Measurements from ENCODE around the gene SSTR4.

Gene SSTR4

DNA sequence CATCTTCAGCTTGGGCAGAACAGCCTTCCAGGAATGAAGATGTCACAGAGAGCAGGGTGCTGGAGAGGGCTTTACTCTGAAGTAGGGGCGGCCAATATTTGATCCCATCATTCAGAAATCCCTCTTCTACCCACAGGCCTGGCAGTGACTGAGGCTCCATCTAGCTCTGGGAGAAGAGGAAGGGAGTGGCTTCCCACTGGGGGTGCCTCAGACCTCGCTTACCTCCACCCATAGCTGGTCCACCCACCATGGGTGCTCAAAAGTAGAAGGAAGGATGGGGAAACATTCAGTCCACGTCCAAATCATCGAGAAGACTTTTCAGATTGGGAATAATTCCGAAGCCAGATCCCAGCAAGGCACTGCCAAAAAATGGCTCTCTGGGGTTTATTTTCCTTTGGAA lies 26.1 kb downstream of the SSTR4 start:
- TF ChIP-seq, protein P1, sequence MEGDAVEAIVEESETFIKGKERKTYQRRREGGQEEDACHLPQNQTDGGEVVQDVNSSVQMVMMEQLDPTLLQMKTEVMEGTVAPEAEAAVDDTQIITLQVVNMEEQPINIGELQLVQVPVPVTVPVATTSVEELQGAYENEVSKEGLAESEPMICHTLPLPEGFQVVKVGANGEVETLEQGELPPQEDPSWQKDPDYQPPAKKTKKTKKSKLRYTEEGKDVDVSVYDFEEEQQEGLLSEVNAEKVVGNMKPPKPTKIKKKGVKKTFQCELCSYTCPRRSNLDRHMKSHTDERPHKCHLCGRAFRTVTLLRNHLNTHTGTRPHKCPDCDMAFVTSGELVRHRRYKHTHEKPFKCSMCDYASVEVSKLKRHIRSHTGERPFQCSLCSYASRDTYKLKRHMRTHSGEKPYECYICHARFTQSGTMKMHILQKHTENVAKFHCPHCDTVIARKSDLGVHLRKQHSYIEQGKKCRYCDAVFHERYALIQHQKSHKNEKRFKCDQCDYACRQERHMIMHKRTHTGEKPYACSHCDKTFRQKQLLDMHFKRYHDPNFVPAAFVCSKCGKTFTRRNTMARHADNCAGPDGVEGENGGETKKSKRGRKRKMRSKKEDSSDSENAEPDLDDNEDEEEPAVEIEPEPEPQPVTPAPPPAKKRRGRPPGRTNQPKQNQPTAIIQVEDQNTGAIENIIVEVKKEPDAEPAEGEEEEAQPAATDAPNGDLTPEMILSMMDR (IDR thresholded peaks at IDR 0.05; ENCODE audit: extremely low read depth, missing control alignments) = no peak
- no peak for DNase-seq (ENCODE audit: low spot score)

DNA sequence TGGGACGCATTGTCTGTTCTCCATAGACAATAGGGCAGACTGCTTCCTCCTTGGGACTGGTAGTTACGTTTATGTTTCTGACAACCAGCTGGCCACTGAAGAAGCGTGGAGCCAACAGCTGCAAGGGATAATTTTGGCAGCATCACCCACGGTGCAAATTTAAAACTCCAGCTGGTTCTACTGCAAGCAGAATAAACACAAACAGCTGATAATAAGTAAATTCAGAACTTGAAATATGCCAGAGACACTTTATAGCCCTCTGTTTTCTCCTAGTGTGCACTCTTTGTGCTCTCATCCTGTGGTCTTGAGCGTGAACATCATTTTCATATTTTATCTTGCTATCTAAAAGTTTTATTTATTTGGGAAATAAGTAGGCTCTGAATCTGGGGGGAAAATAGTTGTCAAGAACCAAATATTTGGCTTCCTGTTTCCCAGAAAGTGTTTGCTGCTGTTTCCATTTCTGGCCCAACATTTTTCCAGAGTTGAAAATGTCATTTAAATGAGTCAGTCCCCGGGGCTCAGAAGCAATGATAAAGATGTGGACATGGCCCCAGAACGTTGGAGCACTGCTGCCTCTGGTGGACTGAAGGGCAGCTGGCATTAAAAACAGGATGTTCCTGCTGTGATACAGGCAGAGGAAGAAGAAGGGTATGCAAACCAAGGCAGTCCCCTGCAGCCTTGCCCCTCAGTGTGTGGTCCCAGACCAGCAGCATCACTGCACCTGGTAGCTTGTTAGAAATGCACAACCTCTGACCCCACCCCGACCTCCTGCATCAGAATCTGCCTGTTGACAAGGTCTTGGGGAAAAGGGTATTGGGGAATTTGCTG lies 26.8 kb downstream of the SSTR4 start:
- DNase-seq (ENCODE audit: low spot score) = no peak
- TF ChIP-seq, protein P1 (IDR thresholded peaks at IDR 0.05; ENCODE audit: extremely low read depth, missing control alignments) = no peak

DNA sequence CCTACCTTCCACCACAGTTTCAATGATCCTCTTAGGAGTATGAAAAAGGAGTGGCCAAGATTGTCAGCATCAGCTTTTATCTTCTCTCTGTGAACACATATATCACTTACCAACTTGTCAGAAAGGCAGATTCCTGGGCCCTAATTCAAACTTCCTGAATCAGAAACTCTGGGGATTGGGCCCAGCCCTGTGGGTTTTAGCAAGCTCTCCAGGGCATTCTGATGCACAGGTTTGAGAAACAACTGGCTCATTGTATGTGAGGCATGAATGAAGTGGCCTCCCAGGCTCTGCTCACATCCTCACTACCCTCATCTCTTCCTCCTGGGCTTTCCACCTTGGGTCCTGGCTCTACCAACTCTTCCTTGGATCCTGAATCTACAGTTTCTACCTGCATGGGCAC lies 27.5 kb downstream of the SSTR4 start:
- DNase-seq (ENCODE audit: low spot score) = no peak
- TF ChIP-seq, protein P1 (IDR thresholded peaks at IDR 0.05; ENCODE audit: extremely low read depth, missing control alignments) = no peak

DNA sequence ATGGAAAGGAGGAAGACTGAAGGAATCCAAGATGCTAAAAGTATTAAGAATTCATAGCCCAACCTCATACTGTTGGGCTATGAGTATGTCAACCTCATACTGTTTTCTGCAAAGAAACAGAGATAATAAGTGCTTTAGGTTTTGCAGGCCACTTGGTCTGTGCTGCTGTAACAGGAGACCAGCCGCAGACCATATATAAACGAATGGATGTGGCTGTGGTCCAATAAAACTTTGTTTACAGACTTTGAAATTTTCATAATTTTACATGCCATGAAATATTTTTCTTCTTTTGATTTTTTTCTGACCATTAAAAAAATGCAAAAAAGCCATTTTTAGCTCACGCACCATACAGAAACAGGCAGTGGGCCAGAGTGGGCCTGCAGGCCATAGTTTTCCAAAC lies 28.1 kb downstream of the SSTR4 start:
- TF ChIP-seq, protein P1 (IDR thresholded peaks at IDR 0.05; ENCODE audit: extremely low read depth, missing control alignments) = no peak
- no peak for DNase-seq (ENCODE audit: low spot score)

DNA sequence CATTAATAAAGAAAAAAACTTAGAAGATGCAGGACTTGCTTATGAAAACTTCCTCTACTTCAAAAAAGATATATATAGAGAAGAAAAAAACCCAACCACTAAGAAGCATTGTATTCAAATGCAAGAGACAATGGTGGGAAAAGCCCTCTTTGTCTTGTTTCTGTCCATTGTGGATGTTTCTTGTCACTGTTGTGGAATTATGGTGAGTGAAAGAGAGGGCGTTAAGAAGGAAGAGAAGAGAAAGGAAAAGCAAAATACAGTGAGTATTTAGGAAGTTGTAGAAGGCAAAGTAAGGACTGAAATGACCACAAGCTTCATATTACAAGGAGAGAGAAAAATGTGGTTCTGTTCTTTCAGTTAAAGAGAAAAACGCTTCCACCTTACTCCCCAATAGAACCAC lies 28.5 kb downstream of the SSTR4 start:
- TF ChIP-seq, protein P1 (IDR thresholded peaks at IDR 0.05; ENCODE audit: extremely low read depth, missing control alignments) = no peak
- DNase-seq (ENCODE audit: low spot score) = no peak

DNA sequence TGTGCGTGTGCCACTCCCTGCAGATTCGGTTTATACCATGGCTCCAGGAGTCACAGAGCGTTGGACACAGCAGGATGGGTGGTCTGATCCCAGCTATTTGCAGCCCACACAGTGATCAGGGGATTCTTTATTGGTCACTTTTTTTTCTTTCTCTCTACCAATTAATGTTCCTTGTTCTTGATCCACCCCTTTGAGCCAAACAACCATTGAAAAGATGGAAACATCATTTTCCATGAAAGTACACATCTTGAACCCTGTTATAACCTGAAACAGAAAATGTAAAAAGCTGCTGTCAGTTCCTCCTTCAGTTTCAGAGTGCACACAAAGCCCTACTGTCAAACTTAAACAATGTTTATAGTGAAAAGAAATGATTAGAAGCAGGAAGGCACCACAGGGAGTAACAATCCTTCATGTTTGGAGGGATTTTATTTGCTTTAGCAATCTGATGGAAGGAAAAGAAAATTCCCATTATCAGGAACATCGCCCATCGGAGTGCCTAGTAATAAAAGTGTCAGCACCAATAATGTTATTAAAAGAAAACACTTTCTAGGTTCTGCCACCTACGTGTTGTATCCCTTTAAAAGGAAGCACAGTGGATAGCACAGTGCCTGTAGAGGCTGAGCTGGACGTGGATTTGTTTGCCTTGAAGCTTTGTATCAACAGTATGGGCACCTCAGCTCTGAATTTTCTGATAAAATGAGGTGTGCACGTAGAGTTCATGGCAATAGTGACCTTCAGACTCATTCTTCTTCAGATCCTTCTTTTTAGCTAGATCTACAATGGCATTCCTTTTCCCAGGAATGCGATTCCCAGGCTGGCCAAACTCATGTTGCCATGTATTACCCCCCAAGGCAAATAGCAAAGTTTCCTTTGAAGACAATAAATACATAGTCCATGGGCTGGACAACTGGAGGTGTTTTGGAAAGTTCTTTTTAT lies 30.4 kb downstream of the SSTR4 start:
- TF ChIP-seq, protein P1 (IDR thresholded peaks at IDR 0.05; ENCODE audit: extremely low read depth, missing control alignments) = no peak
- no peak for DNase-seq (ENCODE audit: low spot score)

DNA sequence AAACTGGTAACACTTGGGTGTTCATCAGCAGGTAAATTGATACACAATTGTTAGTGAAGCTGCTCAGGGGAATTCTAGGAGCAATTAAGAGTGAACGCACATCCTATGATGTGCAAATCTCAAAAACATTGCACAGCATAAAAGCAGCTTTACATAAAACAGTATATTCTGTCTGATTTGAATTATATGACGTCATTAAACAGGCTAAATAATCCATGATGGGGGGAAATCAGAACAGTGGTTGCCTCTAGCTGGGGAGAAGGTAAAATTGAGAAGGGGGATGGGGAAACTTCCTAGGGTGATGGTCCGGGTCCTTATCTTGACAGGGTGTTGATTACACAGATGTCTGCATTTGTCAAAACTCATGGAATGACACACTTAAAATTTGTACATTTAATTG lies 31.7 kb downstream of the SSTR4 start:
- TF ChIP-seq, protein P1 (IDR thresholded peaks at IDR 0.05; ENCODE audit: extremely low read depth, missing control alignments) = no peak
- DNase-seq (ENCODE audit: low spot score) = no peak
